HFF-Myc (cell line): ENCODE data around the gene PLEKHA8.

ENCODE experiments used
- DNase-seq: peaks from one replicate; pipeline ENCODE4 v3.0.0-alpha.2; 2011; ENCODE audit warnings: low read depth; ENCODE audit errors: extremely low read depth
- H3K4me3 ChIP-seq: replicated peaks from 2 replicates; pipeline ENCODE4 v1.5.1; 2011; ENCODE audit warnings: low read depth, mild to moderate bottlenecking, control low read depth, low read length
- CTCF ChIP-seq: IDR thresholded peaks from 2 replicates; pipeline ENCODE4 v1.5.1; 2012; ENCODE audit warnings: mild to moderate bottlenecking, low read depth, low read length, control low read depth; ENCODE audit errors: missing control alignments

PLEKHA8 gene

GRCh38 chr7:30136117-30136731 is 108.0 kb downstream of the PLEKHA8 start:
- DNase-seq: no peak
- no peak for TF ChIP-seq CTCF

GRCh38 chr7:30136743-30137485 is 108.7 kb downstream of the PLEKHA8 start:
- no peak for TF ChIP-seq CTCF
- DNase-seq: no peak
- peak overlapping the region; percentile 81 for H3K4me3 ChIP-seq

More at GRCh38 chr7:30136117-30136731, 108.0 kb downstream of the PLEKHA8 start:
- peak overlapping the region; percentile 81 for H3K4me3 ChIP-seq

- TF ChIP-seq CTCF: no peak
- DNase-seq: no peak
- H3K4me3 ChIP-seq: no peak overlapping the region
Observed at GRCh38 chr7:30139836-30140384, 111.7 kb downstream of the PLEKHA8 start.

GRCh38 chr7:30140456-30140855 is 112.2 kb downstream of the PLEKHA8 start:
- no peak for DNase-seq
- no peak for TF ChIP-seq CTCF
- no peak overlapping the region for H3K4me3 ChIP-seq

GRCh38 chr7:30142710-30143109 is 114.5 kb downstream of the PLEKHA8 start:
- H3K4me3 ChIP-seq: no peak overlapping the region
- no peak for TF ChIP-seq CTCF
- no peak for DNase-seq

- no peak overlapping the region for H3K4me3 ChIP-seq
- no peak for TF ChIP-seq CTCF
- no peak for DNase-seq
Observed at GRCh38 chr7:30143748-30144251, 115.6 kb downstream of the PLEKHA8 start.
